ENCODE data around the gene EXOC6B. TPM values are rescaled to one million over a fixed set of nuclear protein-coding genes. Genes with fewer than 3 reads are reported as not detected.

EXOC6B gene
- total RNA-seq, 1 donor from 2014 or later: 49.9 TPM

DNA sequence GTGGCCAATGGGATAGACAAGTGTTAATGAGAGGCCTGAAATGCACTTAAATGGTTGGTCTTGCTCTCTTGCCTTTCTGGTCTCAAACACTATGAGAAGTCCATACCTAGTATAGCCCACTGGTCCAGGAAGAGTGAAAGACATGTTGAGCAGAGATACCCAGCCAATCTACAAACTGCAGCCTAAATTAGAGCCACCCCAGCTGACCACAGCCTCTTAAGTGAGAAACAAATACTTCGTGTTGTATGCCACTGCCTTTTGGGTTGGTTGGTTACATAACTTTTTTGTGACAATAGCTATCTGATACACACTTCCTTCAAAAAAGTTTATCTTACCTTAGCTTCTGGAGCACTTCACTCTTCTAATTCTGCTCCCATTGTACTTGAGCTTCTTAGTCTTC lies 8.8 kb upstream of the EXOC6B start:
- no peak for ATAC-seq
- DNase-seq (ENCODE audit: low spot score): no peak
- intact Hi-C loops (cut with DNase I): no loop called here

DNA sequence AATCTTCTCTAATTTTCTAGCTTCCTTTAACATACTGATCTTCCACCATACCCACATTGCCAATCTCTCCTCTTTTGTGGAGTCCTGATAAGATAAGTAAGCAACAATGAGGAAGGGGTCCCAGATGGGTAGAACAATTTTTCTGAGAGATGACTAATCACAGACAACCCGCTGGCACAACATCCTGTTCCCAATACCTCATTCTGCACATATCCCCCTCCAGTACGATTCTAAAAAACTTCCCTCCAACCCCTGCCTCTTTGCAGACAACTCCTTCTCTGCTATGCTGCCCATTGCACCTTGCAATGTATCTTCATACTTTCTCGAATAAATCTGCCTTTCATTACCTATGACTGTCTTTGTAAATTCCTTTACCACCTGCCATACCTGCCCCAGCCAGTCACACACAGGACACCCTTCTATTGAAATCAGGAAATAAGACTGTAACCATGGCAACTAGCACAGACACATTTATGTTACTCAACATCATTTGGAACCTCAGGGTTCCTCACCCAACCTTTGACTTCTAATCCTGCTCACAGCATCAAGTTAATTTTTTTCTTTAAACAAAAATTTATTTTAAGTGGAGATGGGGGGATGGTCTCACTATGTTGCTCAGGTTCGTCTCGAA lies 7.4 kb upstream of the EXOC6B start:
- intact Hi-C loops (cut with DNase I): no loop called here
- no peak for ATAC-seq
- no peak for DNase-seq (ENCODE audit: low spot score)

DNA sequence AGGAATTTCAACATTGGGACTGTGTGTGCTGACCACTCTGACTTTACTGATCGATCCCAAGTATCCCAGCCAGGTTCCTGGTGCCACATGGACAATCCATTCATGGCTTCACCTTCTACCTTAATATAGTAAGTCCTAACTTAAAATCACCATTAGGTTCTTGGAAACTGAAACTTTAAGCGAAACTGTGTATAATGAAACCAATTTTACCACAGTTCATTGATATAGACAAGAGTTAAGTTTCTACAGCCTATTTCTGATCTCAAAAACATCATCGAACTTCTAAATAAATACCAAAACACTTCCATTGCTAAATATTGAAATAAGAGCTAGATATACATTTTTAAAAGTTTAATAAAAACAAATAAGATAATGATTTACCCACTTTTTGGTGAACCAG lies 4.4 kb upstream of the EXOC6B start:
- DNase-seq (ENCODE audit: low spot score) (no peak), ATAC-seq (no peak)
- intact Hi-C loops (cut with DNase I): no loop called here

DNA sequence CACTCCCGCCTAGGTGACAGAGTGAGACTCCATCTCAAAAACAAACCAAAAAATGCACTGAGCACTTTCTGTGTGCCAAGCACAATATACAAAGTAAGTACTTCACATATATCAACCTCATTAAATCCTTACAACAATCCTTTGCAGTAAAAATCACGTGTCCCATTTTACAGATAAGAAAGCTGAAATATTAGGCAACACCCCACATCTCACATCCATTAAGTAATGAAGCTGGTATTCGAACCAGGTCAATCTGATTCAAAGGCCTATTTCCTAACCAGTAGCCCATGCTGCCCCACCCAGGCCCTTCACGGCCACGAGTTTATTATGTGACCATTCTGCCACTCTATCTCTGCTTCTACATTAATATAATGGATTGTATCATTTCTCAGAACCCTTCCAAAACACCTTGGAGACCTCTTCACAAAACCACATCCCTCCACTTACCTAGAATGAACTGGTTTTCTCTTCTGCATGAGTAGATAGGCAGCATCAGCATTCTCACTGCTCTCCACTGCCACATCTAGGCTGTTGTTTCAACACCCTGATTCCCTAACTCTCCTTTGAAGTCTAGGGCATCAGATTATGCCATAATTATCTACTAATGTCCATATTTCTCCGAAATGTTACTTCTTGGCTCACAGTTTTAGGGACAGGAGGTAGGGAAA lies 3.1 kb upstream of the EXOC6B start:
- ATAC-seq (no peak), DNase-seq (ENCODE audit: low spot score) (no peak)
- intact Hi-C loops (cut with DNase I): no loop called here

DNA sequence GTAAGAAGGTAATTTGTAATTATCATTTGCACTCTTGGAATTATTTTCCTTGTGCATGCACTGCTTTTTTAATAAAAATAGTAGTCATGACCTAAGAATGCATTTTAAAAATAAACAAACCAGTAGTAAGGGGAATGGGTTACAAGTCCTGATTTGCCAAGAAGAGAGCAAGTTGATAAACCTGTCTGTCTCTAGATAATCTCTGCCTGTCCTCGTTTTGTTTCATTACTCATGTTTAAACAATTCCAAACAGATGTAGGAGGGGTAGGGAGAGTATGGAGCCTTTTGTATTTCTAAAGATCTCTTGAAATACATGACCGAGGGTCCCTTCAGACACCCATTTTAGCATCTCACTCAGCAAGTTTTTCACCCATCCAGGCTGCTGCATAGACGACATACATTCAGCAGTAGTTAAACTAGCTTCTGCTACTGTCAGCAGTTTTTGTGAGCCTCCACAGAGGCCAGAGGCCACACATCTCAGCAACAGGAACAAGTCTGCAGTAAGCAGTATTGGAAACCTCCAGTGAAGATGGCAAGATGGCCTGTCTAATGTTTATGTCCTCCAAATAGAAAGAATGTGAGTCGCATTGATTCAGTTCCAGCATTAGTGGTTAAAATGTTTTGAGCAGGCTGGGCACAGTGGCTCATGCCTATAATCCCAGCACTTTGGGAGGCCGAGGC lies 2.3 kb upstream of the EXOC6B start:
- intact Hi-C loops (cut with DNase I): no loop called here
- DNase-seq (ENCODE audit: low spot score): no peak
- ATAC-seq: no peak

DNA sequence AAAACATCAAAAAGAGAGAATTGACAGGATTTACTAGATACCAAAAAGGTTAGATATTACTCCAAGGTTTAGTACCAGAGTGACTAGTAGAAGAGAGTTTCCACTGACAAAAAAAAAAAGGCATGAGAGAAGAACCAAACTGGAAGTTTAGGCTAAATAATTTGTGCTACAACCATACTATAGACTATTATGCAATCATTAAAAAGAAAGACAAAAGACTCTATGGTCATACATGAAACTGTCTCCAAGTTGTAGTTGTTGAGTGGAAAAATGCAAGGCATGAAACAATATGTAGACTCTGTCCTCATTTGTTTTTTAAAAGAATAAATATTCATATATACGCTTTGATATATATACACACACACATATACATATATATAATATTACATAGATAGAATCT lies 1.7 kb upstream of the EXOC6B start:
- no peak for ATAC-seq
- no peak for DNase-seq (ENCODE audit: low spot score)
- intact Hi-C loops (cut with DNase I): no loop called here

DNA sequence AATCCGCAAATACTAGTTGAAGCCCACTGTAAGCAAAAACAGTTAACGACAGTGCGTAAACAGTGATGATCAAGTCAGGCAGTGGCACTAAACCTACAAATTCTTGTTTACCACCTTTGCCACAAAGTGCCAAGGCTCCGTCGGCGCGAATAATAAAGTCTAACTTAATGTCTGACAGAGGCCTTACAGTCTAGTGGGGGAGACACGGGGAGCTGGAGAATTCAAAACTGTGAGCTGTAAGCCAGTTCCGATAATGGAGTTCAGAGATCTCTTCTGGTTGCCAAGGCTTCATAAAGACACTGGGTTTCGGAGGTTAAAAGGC lies 284 bp upstream of the EXOC6B start:
- intact Hi-C loops (cut with DNase I): no loop called here
- DNase-seq (ENCODE audit: low spot score): no peak
- ATAC-seq: no peak

DNA sequence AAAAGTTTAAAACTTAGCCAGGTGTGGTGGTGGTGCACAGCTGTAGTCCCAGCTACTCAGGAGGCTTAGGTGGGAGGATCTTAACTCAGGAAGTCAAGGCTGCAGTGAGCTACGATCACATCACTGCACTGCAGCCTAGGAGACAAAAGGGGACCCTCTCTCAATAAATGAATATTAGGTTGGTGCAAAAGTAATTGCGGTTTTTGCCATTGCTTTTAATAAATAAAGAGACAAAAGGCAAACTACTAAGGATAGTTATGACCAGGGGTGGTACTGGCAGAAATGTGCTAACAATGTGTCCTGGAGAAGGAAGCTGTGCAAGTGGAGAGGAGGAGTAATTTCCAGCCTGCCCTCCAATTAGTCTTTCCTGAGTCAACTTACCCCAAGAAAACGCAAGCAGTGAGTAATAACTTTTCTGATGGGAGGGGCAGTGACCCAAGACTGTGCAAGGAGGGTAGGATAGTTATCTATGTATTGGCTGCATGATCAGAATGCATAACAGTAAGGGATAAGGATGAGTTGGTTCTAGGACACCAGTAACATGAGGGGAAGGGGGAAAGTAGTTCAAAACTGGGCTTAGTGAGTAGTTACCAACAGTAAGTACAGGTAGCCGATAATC lies 1.5 kb downstream of the EXOC6B start:
- intact Hi-C loops (cut with DNase I): no loop called here
- DNase-seq (ENCODE audit: low spot score) (no peak), ATAC-seq (no peak)

DNA sequence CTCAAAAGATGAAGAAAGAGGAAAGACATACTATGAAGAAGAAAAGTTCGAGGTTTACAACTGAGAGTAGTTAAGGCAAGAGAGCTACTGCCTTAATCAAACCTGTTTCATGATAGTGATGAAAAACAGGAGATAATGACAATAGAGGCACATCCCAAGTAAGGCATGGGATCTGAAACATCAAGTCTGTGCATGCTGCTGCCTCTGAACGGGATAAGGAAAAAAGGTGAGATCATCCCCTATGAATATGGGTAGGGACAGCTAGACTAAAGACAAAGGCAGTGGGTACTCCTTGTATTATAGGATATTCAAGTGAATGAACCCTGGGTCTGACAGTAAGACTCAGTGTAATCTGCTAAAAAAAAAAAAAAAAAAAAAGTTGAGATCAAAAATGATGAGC lies 3.0 kb downstream of the EXOC6B start:
- intact Hi-C loops (cut with DNase I): no loop called here
- ATAC-seq (no peak), DNase-seq (ENCODE audit: low spot score) (no peak)

DNA sequence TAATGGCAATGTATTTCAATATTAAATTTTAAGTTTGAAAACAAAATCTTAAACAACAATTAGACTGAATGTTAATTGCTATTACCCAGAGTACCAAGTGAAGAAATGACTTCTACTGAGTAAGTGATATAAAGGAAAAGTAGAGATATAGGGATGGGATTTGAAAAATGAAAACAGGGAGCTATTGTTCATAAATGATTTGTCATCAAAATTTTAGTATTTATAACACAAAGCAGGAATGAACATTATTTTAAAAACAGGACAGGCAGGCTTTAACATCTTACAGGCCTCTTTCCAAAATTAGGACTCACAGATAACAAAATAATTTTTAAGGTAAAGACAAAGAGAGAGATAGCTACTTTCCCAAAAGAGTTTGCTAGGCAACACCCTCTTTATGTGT lies 3.9 kb downstream of the EXOC6B start:
- intact Hi-C loops (cut with DNase I): no loop called here
- DNase-seq (ENCODE audit: low spot score) (no peak), ATAC-seq (no peak)

DNA sequence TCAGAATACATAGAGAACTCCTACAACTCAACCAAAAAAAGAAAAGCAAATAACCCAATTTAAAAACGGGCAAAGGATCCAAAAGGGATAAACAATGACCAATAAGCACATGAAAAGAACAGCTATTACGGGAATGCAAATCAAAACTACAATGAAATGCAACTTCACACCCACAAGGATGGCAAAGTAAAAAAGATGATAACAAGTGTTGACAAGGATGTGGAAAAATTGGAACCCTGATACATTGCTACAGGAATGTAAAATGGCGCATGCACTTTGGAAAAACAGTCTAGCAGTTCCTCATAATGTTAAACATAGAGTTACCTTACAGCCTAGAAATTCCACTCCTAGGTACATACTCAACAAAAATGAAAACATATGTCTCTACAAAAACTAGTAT lies 4.7 kb downstream of the EXOC6B start:
- intact Hi-C loops (cut with DNase I): no loop called here
- ATAC-seq: no peak
- no peak for DNase-seq (ENCODE audit: low spot score)

DNA sequence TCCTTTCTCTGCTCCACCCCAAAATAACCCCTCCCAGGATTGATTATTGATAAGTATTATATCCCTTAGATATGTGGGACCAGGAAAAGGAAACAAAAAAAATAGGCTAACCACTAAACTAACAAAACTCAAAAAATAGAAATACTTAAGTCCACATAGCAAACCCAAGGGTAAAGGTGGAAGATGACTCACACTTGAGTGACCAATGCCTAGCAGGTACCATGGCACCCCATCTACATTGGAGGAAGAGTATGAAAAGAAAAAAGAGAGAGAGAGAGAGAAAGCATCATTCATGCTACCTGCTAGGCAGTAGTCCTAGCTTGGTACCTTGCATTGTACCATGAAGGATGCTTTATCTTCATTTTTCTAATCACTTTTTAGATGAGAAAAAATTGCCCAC lies 6.3 kb downstream of the EXOC6B start:
- intact Hi-C loops (cut with DNase I): no loop called here
- DNase-seq (ENCODE audit: low spot score) (no peak), ATAC-seq (no peak)

DNA sequence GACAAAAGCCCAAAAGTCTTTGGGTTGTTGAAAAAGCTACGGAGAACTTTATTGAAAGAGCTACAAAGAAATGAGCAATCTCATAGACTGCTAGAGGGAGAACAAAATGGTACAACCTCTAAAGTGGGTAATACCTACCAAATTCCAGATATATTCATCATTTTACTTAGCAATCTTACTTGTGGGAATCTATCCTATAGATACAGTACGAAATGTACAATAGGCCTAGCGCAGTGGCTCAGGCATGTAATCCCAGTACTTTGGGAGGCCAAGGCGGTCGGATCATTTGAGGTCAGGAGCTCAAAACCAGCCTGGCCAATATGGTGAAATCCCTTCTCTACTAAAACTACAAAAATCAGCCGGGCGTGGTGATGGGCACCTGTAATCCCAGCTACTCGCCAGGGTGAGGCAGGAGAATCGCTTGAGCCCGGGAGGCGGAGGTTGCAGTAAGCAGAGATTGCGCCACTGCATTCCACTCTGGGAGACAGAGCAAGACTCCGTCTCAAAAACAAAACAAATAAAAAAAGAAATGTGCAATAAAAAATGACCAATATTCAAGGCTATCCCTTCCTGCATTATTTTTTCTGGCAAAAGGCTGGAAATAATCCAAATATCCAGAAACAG lies 10.1 kb downstream of the EXOC6B start:
- intact Hi-C loops (cut with DNase I): no loop called here
- no peak for ATAC-seq
- no peak for DNase-seq (ENCODE audit: low spot score)

DNA sequence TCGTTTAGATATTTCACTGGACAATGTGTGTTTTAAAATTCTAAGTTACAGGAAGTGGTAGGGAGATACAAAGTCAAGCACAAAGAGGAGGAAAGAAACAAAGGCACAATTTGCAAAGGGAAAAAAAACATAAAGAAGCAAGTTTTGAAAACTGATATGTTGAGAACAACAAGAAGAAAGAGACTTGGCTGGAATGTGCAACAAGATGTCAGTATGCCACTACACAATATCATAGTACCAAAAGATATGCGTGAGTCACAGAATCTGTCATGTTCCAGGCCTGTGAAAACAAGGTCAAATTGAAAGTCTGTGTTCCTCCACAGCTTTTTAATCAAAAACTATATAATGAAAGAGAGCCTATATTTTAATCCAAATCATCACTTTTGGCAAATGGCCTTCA lies 12.0 kb downstream of the EXOC6B start:
- ATAC-seq (no peak), DNase-seq (ENCODE audit: low spot score) (no peak)
- intact Hi-C loops (cut with DNase I): no loop called here

DNA sequence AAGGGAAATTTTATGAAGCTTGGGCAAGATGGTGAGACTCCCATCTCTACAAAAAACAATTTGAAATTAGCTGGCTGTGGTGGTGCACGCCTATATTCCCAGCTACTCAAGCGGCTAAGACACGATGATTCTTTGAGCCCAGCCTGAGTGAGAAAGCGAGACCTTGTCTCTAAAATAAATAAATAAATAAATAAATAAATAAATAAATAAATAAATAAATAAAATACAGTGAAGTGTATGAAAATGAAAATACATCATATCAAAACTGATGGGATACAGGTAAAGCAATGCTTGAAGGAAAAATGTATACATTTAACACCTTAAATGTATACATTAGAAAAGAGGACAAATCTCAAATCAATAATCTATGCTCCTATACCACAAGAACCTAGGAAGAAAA lies 15.7 kb downstream of the EXOC6B start:
- intact Hi-C loops (cut with DNase I): no loop called here
- ATAC-seq: no peak
- no peak for DNase-seq (ENCODE audit: low spot score)

DNA sequence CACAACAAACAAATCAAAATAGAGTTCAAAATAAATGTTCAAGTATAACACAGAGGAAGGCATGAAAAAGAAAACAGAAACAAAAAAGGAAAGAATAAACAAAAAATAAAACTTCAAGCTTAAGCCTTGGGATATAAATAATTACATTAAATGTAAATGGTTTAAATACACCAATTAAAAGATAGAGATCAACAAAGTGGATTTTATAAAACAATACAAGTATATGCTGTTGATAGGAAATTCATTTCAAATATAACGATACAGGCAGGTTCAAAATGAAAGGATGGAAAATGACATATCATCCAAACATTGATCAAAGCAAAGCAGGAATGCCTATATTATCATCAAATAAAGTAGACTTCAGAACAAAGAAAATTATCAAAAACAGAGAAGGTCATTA lies 16.7 kb downstream of the EXOC6B start:
- ATAC-seq (no peak), DNase-seq (ENCODE audit: low spot score) (no peak)
- intact Hi-C loops (cut with DNase I): no loop called here

DNA sequence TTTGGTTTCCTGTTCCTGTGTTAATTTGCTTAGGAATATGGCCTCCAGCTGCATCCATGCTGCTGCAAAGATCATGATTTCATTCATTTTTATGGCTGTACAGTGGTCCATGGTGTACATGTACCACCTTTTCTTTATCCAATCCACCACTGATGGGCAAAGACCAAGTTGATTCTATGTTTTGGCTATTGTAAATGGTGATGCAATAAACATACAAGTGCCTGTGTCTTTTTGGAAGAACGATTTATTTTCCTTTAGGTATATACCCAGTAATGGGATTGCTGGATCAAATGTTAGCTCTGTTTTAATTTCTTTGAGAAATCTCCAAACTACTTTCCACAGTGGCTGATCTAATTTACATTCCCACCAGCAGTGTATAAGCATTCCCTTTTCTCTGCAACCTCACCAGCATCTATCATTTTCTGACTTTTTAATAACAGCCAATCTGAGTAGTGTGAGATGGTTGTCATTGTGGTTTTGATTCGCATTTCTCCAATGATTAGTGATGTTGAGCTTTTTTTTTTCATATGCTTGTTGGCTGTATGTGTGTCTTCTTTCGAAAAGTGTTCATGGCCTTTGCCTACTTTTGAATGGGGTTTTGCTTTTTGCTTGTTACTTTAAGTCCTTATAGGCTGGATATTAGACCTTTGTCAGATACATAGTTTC lies 19.4 kb downstream of the EXOC6B start:
- no peak for DNase-seq (ENCODE audit: low spot score)
- intact Hi-C loops (cut with DNase I): no loop called here
- no peak for ATAC-seq

DNA sequence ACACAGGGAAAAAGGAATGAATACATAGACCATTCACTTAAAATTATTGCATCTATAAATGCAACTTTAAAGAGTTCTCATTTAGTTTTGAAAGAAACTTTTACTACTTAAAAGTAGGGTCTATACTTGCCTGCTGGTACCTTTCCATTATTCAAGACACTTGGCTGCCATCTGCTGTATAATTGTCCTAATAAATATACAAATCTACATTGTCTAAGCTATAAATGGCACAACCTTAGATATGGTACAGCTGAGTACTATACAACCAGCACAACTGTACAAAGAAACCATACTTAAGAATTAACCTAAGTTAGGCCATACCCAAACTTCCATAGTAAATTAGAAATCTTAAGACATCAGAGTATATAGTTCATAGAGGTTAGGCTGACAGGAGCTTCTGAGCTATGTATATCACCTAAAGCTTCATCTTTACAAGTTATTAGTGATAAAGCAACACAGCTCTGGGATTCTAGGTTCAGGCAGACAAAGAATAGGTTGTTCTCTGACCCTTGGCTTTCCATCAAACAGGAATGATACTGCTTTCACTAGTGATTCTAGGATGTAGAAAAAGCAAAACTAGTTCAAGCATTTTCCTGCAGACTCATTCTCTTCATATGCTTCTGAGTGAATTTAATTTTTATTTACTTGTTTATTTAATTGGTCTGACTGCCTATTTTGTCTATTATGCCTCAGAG lies 22.1 kb downstream of the EXOC6B start:
- intact Hi-C loops (cut with DNase I): no loop called here
- DNase-seq (ENCODE audit: low spot score): no peak
- no peak for ATAC-seq

DNA sequence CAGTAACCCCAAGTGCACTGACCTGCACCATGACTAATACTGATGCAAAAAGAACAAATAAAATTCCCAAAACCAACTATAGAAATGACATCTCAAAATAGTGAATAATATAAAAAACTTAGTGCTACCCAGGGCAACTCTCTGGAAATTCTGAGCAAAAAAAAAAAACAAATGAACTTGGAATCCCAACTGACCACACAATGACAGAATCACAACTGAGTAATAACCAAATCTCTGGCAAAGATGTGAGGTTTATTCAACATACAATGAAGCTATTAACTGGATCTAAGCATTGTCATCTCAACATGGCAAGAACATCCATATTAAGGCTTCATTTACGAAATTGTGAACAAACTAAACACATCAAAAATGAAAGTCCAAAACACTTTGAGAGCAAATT lies 22.7 kb downstream of the EXOC6B start:
- intact Hi-C loops (cut with DNase I): no loop called here
- ATAC-seq (no peak), DNase-seq (ENCODE audit: low spot score) (no peak)
